Skeletal muscle satellite cell (primary cell): ENCODE data around the gene U2SURP.
"Not testable (repeated sequence)": the region's sequence is repeated elsewhere in the genome, so short reads cannot be mapped to it uniquely, and the experiment has no call there.

Experiments used
- H3K27me3 ChIP-seq: 2 replicates; pipeline ENCODE4 v1.7.0; 2013; ENCODE audit warnings: low read length; ENCODE audit not compliant: control insufficient read depth, insufficient read depth
- H3K36me3 ChIP-seq: 2 replicates; pipeline ENCODE4 v1.7.0; 2013; ENCODE audit warnings: mild to moderate bottlenecking, control low read depth, low read length; ENCODE audit not compliant: insufficient read depth
- H3K4me1 ChIP-seq: 2 replicates; pipeline ENCODE4 v1.7.0; 2013; ENCODE audit warnings: low read length; ENCODE audit not compliant: control insufficient read depth, insufficient read depth
- H3K4me2 ChIP-seq: 2 replicates; pipeline ENCODE4 v1.7.0; 2013; ENCODE audit warnings: mild to moderate bottlenecking, low read length
- H3K4me3 ChIP-seq: 2 replicates; pipeline ENCODE4 v1.7.0; 2013; ENCODE audit warnings: low read length
- H3K9ac ChIP-seq: 2 replicates; pipeline ENCODE4 v1.7.0; 2013; ENCODE audit warnings: mild to moderate bottlenecking, low read depth, low read length, moderate library complexity
- H3K9me3 ChIP-seq: replicated peaks from 2 replicates; pipeline ENCODE4 v1.7.0; 2013; ENCODE audit warnings: mild to moderate bottlenecking, control low read depth, low read length

Gene U2SURP

DNA sequence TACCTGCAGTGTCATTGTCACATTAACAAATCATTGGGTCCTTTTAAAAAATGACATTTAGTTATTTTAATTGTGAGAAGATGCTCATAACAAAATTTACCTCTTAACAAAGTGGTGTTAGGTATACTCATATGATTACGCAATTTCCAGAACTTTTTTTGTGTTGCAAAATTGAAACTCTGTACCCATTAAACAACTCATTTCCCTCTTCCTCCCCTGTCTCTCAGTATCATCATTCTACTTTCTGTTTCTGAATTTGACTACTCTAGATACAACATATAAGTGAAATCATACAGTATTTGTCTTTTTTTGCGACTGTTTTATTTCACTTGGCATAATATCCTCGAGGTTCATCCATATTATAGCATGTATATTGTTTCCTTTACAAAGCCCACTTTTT lies 59.5 kb downstream of the U2SURP start:
- no peak overlapping the region for H3K4me3 ChIP-seq
- peaks cover 4% of the 10 kb centered on the region for H3K4me1 ChIP-seq
- no peak overlapping the region for H3K4me2 ChIP-seq
- no peaks in the 10 kb centered on the region for H3K9me3 ChIP-seq
- H3K36me3 ChIP-seq, result peaks cover 20% of the 10 kb centered on the region
- no peak overlapping the region for H3K9ac ChIP-seq
- H3K27me3 ChIP-seq, result no peaks in the 10 kb centered on the region

- Histone ChIP-seq H3K9ac (no peak overlapping the region), H3K9me3 (no peaks in the 10 kb centered on the region), H3K36me3 (peaks cover under 1% of the 10 kb centered on the region), H3K27me3 (no peaks in the 10 kb centered on the region), H3K4me3 (no peak overlapping the region), H3K4me2 (no peak overlapping the region), H3K4me1 (peaks cover 4% of the 10 kb centered on the region)
Observed at GRCh38 chr3:143063018-143063417, 61.6 kb downstream of the U2SURP start.

DNA sequence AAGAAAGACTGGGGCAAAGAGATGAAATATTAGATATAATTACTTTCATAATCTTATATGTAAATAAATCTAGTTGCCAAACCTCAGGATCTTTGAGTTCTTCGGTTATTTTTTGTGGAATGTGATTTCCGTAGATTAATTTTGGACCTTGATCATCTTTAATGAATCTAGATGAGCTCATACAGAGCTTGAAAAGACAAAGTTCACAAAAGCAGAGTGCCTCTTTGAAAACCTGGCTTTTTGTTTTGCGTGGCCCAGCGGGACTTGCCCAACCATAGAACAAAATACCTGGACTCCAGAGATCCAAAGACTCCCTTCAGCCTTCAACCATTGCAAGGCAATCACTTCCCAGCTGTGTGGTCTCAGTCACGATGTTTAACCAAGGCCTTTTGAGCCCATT lies 63.4 kb downstream of the U2SURP start:
- H3K4me2 ChIP-seq, result no peak overlapping the region
- no peak overlapping the region for H3K9ac ChIP-seq
- H3K27me3 ChIP-seq, result no peaks in the 10 kb centered on the region
- peaks cover 4% of the 10 kb centered on the region for H3K4me1 ChIP-seq
- H3K9me3 ChIP-seq, result no peaks in the 10 kb centered on the region
- no peaks in the 10 kb centered on the region for H3K36me3 ChIP-seq
- H3K4me3 ChIP-seq, result no peak overlapping the region

GRCh38 chr3:143065364-143065763 lies 64.0 kb downstream of the U2SURP start:
- no peaks in the 10 kb centered on the region for H3K9me3 ChIP-seq
- no peak overlapping the region for H3K4me2 ChIP-seq
- H3K4me1 ChIP-seq, result peaks cover 4% of the 10 kb centered on the region
- H3K4me3 ChIP-seq, result no peak overlapping the region
- no peaks in the 10 kb centered on the region for H3K27me3 ChIP-seq
- H3K36me3 ChIP-seq, result no peaks in the 10 kb centered on the region
- no peak overlapping the region for H3K9ac ChIP-seq

DNA sequence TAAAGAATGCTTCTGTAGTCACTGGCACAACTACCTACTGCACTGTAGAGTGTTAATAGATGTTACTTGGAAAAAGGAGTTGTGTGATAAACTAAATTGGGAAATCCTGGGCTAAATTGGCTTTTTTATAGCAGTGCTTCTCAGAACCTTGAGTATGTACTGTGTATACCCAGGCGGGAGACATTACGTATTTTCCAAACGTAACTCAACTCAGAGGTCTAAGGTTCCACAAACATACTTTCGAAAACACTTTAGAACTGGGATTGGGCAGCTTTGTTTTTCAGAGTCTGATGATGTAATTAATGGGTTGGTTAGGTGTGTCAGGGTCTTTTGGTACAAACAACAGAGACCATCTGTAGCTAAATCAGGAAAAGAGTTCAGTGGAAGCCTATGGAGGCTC lies 64.7 kb downstream of the U2SURP start:
- Histone ChIP-seq H3K36me3 (no peaks in the 10 kb centered on the region), H3K9ac (no peak overlapping the region), H3K4me1 (peaks cover 9% of the 10 kb centered on the region), H3K27me3 (no peaks in the 10 kb centered on the region), H3K9me3 (no peaks in the 10 kb centered on the region), H3K4me2 (no peak overlapping the region), H3K4me3 (no peak overlapping the region)

DNA sequence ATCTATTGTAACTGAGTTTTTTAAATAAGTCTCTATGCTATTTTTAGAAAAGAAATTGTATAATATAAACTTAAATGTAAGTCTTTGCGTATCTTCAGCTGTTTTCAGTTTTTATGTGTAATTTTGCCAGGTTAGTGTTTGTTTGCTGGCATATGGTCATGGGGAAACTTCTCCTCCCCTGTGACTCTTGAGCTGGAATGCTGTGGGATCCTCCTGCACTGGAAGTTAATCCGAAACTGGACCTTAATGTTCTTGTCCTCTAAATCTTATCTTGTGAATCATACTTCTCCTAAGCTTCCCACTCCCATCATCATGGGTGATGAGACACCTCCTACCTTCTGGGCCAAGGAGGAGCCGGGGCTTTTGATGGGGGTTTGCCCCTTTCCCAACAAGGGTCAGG lies 65.8 kb downstream of the U2SURP start:
- Histone ChIP-seq H3K9ac (no peak overlapping the region), H3K9me3 (no peaks in the 10 kb centered on the region), H3K36me3 (no peaks in the 10 kb centered on the region), H3K4me2 (no peak overlapping the region), H3K4me3 (no peak overlapping the region), H3K27me3 (no peaks in the 10 kb centered on the region), H3K4me1 (peaks cover 14% of the 10 kb centered on the region)

DNA sequence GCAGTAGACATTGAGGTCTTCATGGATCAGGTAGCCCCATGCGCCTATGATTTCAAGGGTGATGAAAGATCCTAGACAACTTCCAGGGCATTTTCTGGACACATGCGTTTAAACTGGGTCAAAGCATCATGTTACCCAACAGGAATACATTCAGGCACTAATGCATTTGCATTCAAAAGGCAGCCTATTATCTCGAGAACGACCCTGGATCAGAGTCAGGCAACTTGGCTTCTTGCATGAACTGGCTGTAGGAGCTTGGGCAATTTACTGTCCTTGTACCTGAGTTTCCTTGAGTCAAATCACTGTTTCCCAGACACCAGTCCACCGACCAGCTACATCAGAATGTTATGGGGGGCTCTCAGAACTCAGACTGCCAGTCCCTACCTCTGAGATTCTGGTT lies 66.7 kb downstream of the U2SURP start:
- Histone ChIP-seq H3K9ac (no peak overlapping the region), H3K4me3 (no peak overlapping the region), H3K9me3 (no peaks in the 10 kb centered on the region), H3K4me2 (no peak overlapping the region), H3K4me1 (peaks cover 14% of the 10 kb centered on the region), H3K27me3 (no peaks in the 10 kb centered on the region), H3K36me3 (no peaks in the 10 kb centered on the region)

DNA sequence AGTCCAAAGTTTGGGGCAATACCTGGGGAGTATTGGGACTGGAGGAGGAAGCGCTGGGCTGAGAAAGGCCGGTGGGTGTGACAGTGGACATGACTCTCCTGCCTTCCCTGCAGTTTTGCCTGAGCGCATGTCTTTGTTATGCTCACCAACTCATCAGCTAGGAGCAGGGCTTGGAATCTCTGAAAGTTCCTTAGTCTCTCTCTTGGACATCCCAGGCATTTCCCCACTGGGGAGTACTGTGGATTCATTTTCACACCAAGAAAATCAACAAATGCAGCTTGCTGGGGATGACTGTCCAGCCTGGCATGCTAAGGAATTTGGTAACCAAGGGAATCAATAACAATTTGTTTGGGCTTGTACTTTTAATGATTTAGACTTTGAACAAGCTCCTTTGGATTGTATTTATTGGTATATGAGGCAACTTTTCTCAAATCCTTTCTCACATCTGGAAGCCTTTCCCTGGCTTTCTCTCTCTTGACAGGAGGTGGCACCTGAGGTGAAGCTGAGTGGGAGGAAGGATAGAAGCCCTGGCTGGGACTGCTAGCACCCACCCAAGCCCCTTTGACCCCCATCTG lies 69.7 kb downstream of the U2SURP start:
- no peak overlapping the region for H3K4me2 ChIP-seq
- no peaks in the 10 kb centered on the region for H3K27me3 ChIP-seq
- no peaks in the 10 kb centered on the region for H3K36me3 ChIP-seq
- no peak overlapping the region for H3K4me3 ChIP-seq
- H3K4me1 ChIP-seq, result peaks cover 10% of the 10 kb centered on the region
- H3K9ac ChIP-seq, result peak overlapping the region; percentile 43
- H3K9me3 ChIP-seq, result no peaks in the 10 kb centered on the region

DNA sequence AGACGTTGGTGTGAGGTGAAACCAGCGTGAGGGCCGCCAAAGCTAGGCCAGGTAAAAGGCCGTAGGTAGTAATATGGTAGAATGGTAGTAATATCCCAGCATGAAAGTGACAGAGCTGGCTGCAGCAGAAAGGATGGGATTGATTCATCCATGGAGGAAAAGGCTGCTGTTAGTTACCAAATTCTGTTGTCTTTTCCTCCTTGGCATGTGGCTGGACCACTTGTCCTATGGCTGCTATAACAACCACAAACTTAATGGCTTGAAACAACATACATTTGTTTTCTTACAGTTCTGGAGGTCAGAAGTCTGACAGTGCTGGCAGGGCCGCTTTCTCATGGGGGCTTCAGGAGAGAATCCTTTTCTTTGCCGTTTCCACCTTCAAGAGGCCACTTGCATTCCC lies 70.4 kb downstream of the U2SURP start:
- Histone ChIP-seq H3K4me1 (peaks cover 10% of the 10 kb centered on the region), H3K4me3 (no peak overlapping the region), H3K4me2 (no peak overlapping the region), H3K9ac (peak overlapping the region; percentile 37), H3K9me3 (no peaks in the 10 kb centered on the region), H3K27me3 (no peaks in the 10 kb centered on the region), H3K36me3 (no peaks in the 10 kb centered on the region)

GRCh38 chr3:143072298-143073020 lies 71.1 kb downstream of the U2SURP start:
- H3K9ac ChIP-seq, H3K9me3 ChIP-seq, H3K27me3 ChIP-seq, H3K4me3 ChIP-seq, H3K36me3 ChIP-seq, H3K4me2 ChIP-seq: not testable (repeated sequence)
- peaks cover 10% of the 10 kb centered on the region for H3K4me1 ChIP-seq

DNA sequence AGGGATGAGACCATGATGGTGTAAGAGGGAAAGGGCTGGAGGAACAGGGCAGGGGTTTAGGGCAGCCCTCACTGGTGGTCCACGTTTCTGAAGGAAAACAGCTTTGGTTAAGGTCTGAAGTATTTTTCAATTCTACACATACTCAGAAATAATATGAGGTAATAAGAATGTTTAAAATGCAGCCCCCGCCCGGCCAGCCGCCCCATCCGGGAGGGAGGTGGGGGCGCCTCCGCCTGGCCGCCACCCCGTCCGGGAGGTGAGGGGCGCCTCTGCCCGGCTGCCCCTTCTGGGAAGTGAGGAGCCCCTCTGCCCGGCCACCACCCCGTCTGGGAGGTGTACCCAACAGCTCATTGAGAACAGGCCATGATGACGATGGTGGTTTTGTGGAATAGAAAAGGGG lies 72.2 kb downstream of the U2SURP start:
- not testable (repeated sequence) for H3K9ac ChIP-seq, H3K9me3 ChIP-seq, H3K4me2 ChIP-seq, H3K4me3 ChIP-seq, H3K27me3 ChIP-seq, H3K36me3 ChIP-seq
- H3K4me1 ChIP-seq, result peaks cover 10% of the 10 kb centered on the region

- peaks cover 11% of the 10 kb centered on the region for H3K4me1 ChIP-seq
- not testable (repeated sequence) for H3K4me3 ChIP-seq, H3K9ac ChIP-seq, H3K27me3 ChIP-seq, H3K4me2 ChIP-seq, H3K9me3 ChIP-seq, H3K36me3 ChIP-seq
Observed at GRCh38 chr3:143073983-143074382, 72.6 kb downstream of the U2SURP start.
